ENCODE results near the gene C2orf76. TPM values are rescaled to one million over a fixed set of nuclear protein-coding genes. Genes with fewer than 3 reads are reported as not detected.

Gene C2orf76
- total and polyA plus RNA-seq, 2 experiments from 2014 or later: 5.8 to 21.6 TPM

DNA sequence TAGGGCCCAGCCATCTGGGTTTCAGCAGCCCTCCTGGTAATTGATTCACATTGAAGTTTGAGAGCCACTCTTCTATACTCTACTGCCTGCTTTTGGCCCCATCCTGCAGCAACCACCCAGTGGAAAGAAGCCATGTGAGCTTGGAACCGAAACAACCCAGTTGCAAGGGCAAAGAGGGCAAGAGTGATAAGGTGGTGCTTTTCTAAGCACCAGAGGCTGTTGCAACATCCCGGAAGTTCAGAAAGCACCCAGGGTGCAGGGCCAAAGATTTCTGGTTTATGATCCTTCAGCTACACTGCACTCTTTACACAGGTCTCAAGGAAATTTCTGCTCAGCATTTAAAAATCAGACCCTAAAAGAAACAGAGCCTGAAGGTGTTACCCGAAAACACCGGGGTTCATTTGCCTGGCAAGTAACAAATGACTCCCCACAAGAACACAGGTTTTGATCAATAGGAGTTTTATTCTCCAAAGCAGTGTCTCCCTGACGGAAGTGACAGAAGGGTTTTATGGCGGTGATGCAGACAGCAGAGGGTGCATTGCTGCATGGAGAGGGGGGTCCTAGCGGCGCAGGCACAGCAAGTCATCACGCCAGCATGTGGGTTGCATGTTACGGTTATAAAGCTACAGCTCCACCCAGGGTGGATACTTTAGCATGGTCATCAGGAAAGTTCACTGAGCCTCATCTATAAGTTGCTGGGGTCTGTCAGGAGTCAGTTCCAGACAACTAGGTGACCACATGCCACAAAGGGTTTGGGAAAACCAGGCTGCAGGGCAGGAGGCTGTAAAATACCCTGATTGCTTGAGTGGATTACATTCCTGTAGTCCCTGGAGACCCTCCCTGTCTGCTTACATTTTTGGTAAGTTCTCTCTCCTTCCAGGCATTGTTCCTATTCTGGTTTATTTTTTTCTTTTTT, 36.3 kb upstream of the C2orf76 start (continued):
- TF ChIP-seq, protein P1, sequence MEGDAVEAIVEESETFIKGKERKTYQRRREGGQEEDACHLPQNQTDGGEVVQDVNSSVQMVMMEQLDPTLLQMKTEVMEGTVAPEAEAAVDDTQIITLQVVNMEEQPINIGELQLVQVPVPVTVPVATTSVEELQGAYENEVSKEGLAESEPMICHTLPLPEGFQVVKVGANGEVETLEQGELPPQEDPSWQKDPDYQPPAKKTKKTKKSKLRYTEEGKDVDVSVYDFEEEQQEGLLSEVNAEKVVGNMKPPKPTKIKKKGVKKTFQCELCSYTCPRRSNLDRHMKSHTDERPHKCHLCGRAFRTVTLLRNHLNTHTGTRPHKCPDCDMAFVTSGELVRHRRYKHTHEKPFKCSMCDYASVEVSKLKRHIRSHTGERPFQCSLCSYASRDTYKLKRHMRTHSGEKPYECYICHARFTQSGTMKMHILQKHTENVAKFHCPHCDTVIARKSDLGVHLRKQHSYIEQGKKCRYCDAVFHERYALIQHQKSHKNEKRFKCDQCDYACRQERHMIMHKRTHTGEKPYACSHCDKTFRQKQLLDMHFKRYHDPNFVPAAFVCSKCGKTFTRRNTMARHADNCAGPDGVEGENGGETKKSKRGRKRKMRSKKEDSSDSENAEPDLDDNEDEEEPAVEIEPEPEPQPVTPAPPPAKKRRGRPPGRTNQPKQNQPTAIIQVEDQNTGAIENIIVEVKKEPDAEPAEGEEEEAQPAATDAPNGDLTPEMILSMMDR (conservative IDR thresholded peaks at IDR 0.05; ENCODE audit: low read depth in 2 of 2): no peak
- TF ChIP-seq NANOG (IDR thresholded peaks at IDR 0.05; ENCODE audit: borderline replicate concordance): no peak

DNA sequence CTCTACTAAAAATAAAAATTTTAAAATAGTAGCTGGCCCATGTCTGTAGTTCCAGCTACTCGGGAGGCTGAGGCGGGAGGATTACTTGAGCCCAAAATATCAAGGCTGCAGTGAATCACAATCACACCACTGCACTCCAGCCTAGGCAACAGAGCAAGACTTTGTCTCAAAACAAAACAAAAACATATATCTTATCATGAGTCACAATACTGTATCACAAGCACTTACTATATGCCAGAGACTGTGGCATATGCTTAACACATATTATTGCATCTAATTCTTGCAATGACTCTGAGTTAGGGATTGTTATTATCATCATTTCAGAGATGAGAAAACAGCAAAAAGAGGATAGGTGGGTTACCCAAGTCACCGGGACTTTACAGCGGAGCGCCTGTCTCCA, 35.5 kb upstream of the C2orf76 start:
- no peaks in the 10 kb centered on the region for H3K27me3 ChIP-seq (ENCODE audit: insufficient read depth)
- no peaks in the 10 kb centered on the region for H4K20me1 ChIP-seq (replicated peaks; ENCODE audit: insufficient read depth)
- no peak for ATAC-seq

More for the DNA sequence above, 35.5 kb upstream of the C2orf76 start:
- DNase-seq (ENCODE audit: low spot score): no peak
- Histone ChIP-seq H3K36me3 (ENCODE audit: insufficient read depth) (no peaks in the 10 kb centered on the region), H3K79me2 (replicated peaks; ENCODE audit: insufficient read depth) (no peaks in the 10 kb centered on the region), H3K27ac (ENCODE audit: low read depth) (no peak overlapping the region), H2AFZ (no peak overlapping the region), H3F3A (replicated peaks; ENCODE audit: low read depth) (no peaks in the 10 kb centered on the region), H3K4me3 (no peak overlapping the region), H3K4me2 (no peak overlapping the region), H3K4me1 (ENCODE audit: insufficient read depth) (no peaks in the 10 kb centered on the region), H3K9me2 (ENCODE audit: insufficient read depth) (no peaks in the 10 kb centered on the region)
- Mint-ChIP-seq H3K27ac (no peak overlapping the region), H3K9me3 (no peaks in the 10 kb centered on the region), H3K27me3 (ENCODE audit: insufficient read depth, low read depth, poor library complexity) (peaks cover 5% of the 10 kb centered on the region), H3K36me3 (ENCODE audit: low read depth) (no peaks in the 10 kb centered on the region), H3K4me3 (no peak overlapping the region), H3K4me1 (peaks cover 8% of the 10 kb centered on the region)
- TF ChIP-seq, protein P2, sequence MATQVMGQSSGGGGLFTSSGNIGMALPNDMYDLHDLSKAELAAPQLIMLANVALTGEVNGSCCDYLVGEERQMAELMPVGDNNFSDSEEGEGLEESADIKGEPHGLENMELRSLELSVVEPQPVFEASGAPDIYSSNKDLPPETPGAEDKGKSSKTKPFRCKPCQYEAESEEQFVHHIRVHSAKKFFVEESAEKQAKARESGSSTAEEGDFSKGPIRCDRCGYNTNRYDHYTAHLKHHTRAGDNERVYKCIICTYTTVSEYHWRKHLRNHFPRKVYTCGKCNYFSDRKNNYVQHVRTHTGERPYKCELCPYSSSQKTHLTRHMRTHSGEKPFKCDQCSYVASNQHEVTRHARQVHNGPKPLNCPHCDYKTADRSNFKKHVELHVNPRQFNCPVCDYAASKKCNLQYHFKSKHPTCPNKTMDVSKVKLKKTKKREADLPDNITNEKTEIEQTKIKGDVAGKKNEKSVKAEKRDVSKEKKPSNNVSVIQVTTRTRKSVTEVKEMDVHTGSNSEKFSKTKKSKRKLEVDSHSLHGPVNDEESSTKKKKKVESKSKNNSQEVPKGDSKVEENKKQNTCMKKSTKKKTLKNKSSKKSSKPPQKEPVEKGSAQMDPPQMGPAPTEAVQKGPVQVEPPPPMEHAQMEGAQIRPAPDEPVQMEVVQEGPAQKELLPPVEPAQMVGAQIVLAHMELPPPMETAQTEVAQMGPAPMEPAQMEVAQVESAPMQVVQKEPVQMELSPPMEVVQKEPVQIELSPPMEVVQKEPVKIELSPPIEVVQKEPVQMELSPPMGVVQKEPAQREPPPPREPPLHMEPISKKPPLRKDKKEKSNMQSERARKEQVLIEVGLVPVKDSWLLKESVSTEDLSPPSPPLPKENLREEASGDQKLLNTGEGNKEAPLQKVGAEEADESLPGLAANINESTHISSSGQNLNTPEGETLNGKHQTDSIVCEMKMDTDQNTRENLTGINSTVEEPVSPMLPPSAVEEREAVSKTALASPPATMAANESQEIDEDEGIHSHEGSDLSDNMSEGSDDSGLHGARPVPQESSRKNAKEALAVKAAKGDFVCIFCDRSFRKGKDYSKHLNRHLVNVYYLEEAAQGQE (IDR thresholded peaks at IDR 0.05; ENCODE audit: unreplicated experiment): no peak
- no peak for TF ChIP-seq ZNF331 (CRISPR knock-in tag; IDR thresholded peaks at IDR 0.05; ENCODE audit: low read depth)
- TF ChIP-seq ZNF114 (CRISPR knock-in tag; IDR thresholded peaks at IDR 0.05): no peak
- no peak for TF ChIP-seq EZH2 (IDR thresholded peaks at IDR 0.05; ENCODE audit: low read depth, unreplicated experiment)
- no peak for TF ChIP-seq NANOG (IDR thresholded peaks at IDR 0.05; ENCODE audit: borderline replicate concordance)
- no peak for TF ChIP-seq POLR2AphosphoS5 (IDR thresholded peaks at IDR 0.05; ENCODE audit: low read depth)
- TF ChIP-seq, protein P3, sequence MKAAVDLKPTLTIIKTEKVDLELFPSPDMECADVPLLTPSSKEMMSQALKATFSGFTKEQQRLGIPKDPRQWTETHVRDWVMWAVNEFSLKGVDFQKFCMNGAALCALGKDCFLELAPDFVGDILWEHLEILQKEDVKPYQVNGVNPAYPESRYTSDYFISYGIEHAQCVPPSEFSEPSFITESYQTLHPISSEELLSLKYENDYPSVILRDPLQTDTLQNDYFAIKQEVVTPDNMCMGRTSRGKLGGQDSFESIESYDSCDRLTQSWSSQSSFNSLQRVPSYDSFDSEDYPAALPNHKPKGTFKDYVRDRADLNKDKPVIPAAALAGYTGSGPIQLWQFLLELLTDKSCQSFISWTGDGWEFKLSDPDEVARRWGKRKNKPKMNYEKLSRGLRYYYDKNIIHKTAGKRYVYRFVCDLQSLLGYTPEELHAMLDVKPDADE (IDR thresholded peaks at IDR 0.05): no peak
- TF ChIP-seq EZH2phosphoT487 (IDR thresholded peaks at IDR 0.05; ENCODE audit: unreplicated experiment): no peak
- TF ChIP-seq STAT1 (IDR thresholded peaks at IDR 0.05; ENCODE audit: unreplicated experiment): no peak

Measured in GM23338 (cell line).